Measurements from ENCODE around the gene SKI.

SKI gene

GRCh38 chr1:2307972-2308371 lies 79.9 kb downstream of the SKI start:
- H3K4me3 ChIP-seq, result no peak overlapping the region
- H3K27ac ChIP-seq, result 0 out of 2 replicates have a peak overlapping the region, but pooled peaks have one; percentile 54
- H3K9me3 ChIP-seq (ENCODE audit: low read depth, low read length), result no peaks in the 10 kb centered on the region
- H3K9ac ChIP-seq (ENCODE audit: insufficient read length), result no peak overlapping the region
- DNase-seq (ENCODE audit: low read depth, low spot score), result no peak
- peaks cover 42% of the 10 kb centered on the region for H3K36me3 ChIP-seq (ENCODE audit: insufficient read depth, low read length)
- no peak for TF ChIP-seq FOXP2 (optimal IDR thresholded peaks at IDR 0.05; ENCODE audit: control extremely low read depth, extremely low read length, insufficient read depth)
- TF ChIP-seq POLR2AphosphoS5 (IDR thresholded peaks at IDR 0.05; ENCODE audit: borderline replicate concordance, low read depth, low read length), result no peak
- no peak for TF ChIP-seq EZH2 (IDR thresholded peaks at IDR 0.05)

- DNase-seq (ENCODE audit: low read depth, low spot score), result no peak
- no peak overlapping the region for H3K9ac ChIP-seq (ENCODE audit: insufficient read length)
- H3K27ac ChIP-seq, result peak overlapping the region; percentile 68
- no peaks in the 10 kb centered on the region for H3K9me3 ChIP-seq (ENCODE audit: low read depth, low read length)
- H3K36me3 ChIP-seq (ENCODE audit: insufficient read depth, low read length), result peaks cover 37% of the 10 kb centered on the region
- H3K4me3 ChIP-seq, result no peak overlapping the region
- TF ChIP-seq EZH2 (IDR thresholded peaks at IDR 0.05) (no peak), FOXP2 (optimal IDR thresholded peaks at IDR 0.05; ENCODE audit: control extremely low read depth, extremely low read length, insufficient read depth) (no peak)
Measured at GRCh38 chr1:2308844-2309243, 80.7 kb downstream of the SKI start.

GRCh38 chr1:2310332-2311183 lies 82.4 kb downstream of the SKI start:
- Histone ChIP-seq H3K4me3 (no peak overlapping the region), H3K36me3 (ENCODE audit: insufficient read depth, low read length) (peaks cover 29% of the 10 kb centered on the region), H3K9ac (ENCODE audit: insufficient read length) (no peak overlapping the region), H3K27ac (no peak overlapping the region), H3K9me3 (ENCODE audit: low read depth, low read length) (no peaks in the 10 kb centered on the region)
- DNase-seq (ENCODE audit: low read depth, low spot score), result no peak
- 0 out of 2 replicates have a peak, but pooled peaks have one; percentile 14 for TF ChIP-seq POLR2AphosphoS5 (IDR thresholded peaks at IDR 0.05; ENCODE audit: borderline replicate concordance, low read depth, low read length)
- no peak for TF ChIP-seq FOXP2 (optimal IDR thresholded peaks at IDR 0.05; ENCODE audit: control extremely low read depth, extremely low read length, insufficient read depth)

GRCh38 chr1:2311184-2312032 lies 83.3 kb downstream of the SKI start:
- Histone ChIP-seq H3K9me3 (ENCODE audit: low read depth, low read length) (no peaks in the 10 kb centered on the region), H3K9ac (ENCODE audit: insufficient read length) (no peak overlapping the region), H3K27ac (0 out of 2 replicates have a peak overlapping the region, but pooled peaks have one; percentile 17), H3K36me3 (ENCODE audit: insufficient read depth, low read length) (peaks cover 25% of the 10 kb centered on the region), H3K4me3 (no peak overlapping the region)
- DNase-seq (ENCODE audit: low read depth, low spot score), result no peak
- no peak for TF ChIP-seq FOXP2 (optimal IDR thresholded peaks at IDR 0.05; ENCODE audit: control extremely low read depth, extremely low read length, insufficient read depth)
- peak; percentile 22; the same call in 1 of the 2 replicates for TF ChIP-seq POLR2AphosphoS5 (IDR thresholded peaks at IDR 0.05; ENCODE audit: borderline replicate concordance, low read depth, low read length)
- no peak for TF ChIP-seq EZH2 (IDR thresholded peaks at IDR 0.05)

- DNase-seq (ENCODE audit: low read depth, low spot score), result no peak
- 0 out of 2 replicates have a peak, but pooled peaks have one; percentile 2 for TF ChIP-seq POLR2AphosphoS5 (IDR thresholded peaks at IDR 0.05; ENCODE audit: borderline replicate concordance, low read depth, low read length)
- no peak for TF ChIP-seq FOXP2 (optimal IDR thresholded peaks at IDR 0.05; ENCODE audit: control extremely low read depth, extremely low read length, insufficient read depth)
- no peak for TF ChIP-seq EZH2 (IDR thresholded peaks at IDR 0.05)
- Histone ChIP-seq H3K9ac (ENCODE audit: insufficient read length) (no peak overlapping the region), H3K27ac (0 out of 2 replicates have a peak overlapping the region, but pooled peaks have one; percentile 6), H3K4me3 (no peak overlapping the region), H3K9me3 (ENCODE audit: low read depth, low read length) (no peaks in the 10 kb centered on the region), H3K36me3 (ENCODE audit: insufficient read depth, low read length) (peaks cover 20% of the 10 kb centered on the region)
Measured at GRCh38 chr1:2312160-2312514, 84.0 kb downstream of the SKI start.

- no peak for TF ChIP-seq FOXP2 (optimal IDR thresholded peaks at IDR 0.05; ENCODE audit: control extremely low read depth, extremely low read length, insufficient read depth)
- TF ChIP-seq POLR2AphosphoS5 (IDR thresholded peaks at IDR 0.05; ENCODE audit: borderline replicate concordance, low read depth, low read length), result no peak
- no peak for TF ChIP-seq EZH2 (IDR thresholded peaks at IDR 0.05)
- no peak overlapping the region for H3K4me3 ChIP-seq
- H3K27ac ChIP-seq, result peak overlapping the region; percentile 80
- no peaks in the 10 kb centered on the region for H3K9me3 ChIP-seq (ENCODE audit: low read depth, low read length)
- H3K9ac ChIP-seq (ENCODE audit: insufficient read length), result no peak overlapping the region
- no peak for DNase-seq (ENCODE audit: low read depth, low spot score)
- peaks cover 14% of the 10 kb centered on the region for H3K36me3 ChIP-seq (ENCODE audit: insufficient read depth, low read length)
Measured at GRCh38 chr1:2312515-2313301, 84.6 kb downstream of the SKI start.

- H3K9ac ChIP-seq (ENCODE audit: insufficient read length), result peak overlapping the region; percentile 72
- DNase-seq (ENCODE audit: low read depth, low spot score), result no peak
- peak overlapping the region; percentile 80 for H3K27ac ChIP-seq
Measured at GRCh38 chr1:2313651-2314261, 85.6 kb downstream of the SKI start.

More at GRCh38 chr1:2313651-2314261, 85.6 kb downstream of the SKI start:
- H3K9me3 ChIP-seq (ENCODE audit: low read depth, low read length), result no peaks in the 10 kb centered on the region
- H3K36me3 ChIP-seq (ENCODE audit: insufficient read depth, low read length), result peaks cover 4% of the 10 kb centered on the region; the same call in 1 of the 2 replicates
- no peak for TF ChIP-seq EZH2 (IDR thresholded peaks at IDR 0.05)
- no peak for TF ChIP-seq FOXP2 (optimal IDR thresholded peaks at IDR 0.05; ENCODE audit: control extremely low read depth, extremely low read length, insufficient read depth)
- no peak for TF ChIP-seq POLR2AphosphoS5 (IDR thresholded peaks at IDR 0.05; ENCODE audit: borderline replicate concordance, low read depth, low read length)
- H3K4me3 ChIP-seq, result peak overlapping the region; percentile 76

Data from SK-N-MC (cell line).